ENCODE data around the gene CCDC150.
"Not testable (repeated sequence)": the region's sequence is repeated elsewhere in the genome, so short reads cannot be mapped to it uniquely, and the experiment has no call there.

The CCDC150 gene

DNA sequence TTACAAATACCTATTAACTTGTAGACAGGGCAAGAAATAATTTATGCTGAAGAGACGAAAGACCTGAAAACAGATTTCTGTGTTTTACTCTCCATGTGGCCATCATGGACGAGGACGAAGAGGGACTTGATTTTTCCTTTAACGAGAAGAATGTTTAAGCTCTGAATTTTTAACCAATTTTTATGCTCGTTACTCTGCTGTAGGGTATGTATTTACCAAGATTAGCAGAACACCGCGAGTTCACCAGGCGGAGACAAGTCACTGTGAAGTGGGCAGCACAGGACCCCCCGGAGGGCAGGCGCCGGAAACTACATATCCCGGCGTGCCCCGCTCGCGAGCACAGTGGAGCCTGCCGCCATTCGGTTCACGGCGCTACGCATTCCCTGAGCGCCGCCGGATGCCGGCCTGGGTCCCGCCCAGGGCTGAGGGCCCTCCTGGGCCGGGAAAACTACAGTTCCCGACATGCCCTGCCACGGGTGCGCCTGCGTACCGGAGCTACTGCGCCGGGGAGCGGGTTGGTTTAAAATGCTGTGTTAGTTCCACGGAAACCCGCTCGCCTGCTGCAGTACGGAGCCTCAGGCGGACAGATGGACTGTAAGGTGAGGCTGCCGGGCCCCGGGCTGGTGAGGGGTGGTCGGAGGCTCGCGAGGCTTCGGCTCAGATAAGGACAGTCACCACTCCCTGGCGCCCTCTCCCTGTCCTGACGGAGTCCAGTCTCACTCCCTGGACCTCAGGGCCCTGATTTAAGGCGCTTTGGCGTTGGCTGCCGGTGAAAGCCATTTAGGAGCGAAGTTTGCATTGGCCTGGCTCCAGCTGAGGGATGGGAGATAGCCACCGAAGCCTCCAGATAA lies at the start of gene CCDC150:
Gene CCDC150 (plus strand): TSS at position 536 of the 851 bp plus-strand sequence. CDS start 52 bp downstream, at position 588.
- peak; percentile 89 for DNase-seq

DNA sequence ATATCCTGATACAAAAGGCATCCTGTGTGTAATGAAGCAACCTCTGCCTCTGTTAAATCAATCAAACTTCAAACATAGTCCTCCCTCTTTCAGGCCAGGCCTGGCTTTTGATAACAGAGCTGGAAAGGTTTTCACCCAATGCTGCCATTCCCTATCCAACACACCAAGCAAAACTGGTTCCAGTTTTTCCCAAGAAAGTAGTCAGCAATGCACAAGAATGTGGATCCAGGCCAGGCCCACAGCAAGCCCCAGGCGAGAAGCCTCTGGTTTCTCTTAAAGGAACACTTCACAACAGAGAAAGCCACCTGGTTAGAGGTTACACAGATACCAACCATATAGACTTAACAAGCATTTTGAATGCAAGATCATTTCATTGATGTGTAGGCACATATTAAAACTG lies 49.2 kb upstream of the CCDC150 start:
- no peak for DNase-seq

DNA sequence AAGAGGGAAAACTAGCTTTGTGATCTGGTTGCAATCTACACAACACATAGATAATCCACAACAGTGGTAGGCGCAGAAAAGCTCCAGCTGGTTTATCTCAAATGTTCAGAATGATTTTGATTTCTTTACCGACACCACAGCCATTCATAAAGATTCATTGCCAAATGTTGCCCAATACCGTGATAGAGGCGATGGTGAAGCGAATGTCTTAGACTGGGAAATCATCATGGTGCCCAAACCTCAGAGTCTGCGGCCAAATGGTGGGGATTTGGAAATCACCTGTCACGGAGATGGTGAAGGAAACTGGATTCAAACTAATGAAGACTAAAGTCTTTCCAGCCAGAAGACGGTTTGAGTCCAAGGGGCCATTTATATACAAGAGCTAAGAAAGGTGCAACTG lies 48.5 kb upstream of the CCDC150 start:
- DNase-seq, result no peak

DNA sequence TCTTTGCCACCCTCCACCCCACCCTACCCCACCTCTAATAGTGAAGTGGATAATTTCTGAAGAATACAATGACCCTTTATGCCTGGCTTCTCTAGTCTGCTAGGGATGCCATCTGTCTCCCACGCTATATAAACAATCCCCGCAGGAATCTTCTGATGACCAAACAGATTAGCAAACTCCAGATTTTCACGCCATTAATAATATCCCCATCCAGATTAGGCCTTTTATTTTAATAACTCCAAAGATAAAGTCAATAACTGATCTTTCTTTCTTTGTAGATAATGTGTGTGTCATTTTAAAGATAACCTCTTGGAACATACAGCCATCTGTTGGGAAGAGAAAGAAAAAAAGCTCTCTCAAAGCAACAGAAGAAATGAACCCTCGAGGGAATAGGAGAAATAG lies 47.9 kb upstream of the CCDC150 start:
- no peak for DNase-seq

DNA sequence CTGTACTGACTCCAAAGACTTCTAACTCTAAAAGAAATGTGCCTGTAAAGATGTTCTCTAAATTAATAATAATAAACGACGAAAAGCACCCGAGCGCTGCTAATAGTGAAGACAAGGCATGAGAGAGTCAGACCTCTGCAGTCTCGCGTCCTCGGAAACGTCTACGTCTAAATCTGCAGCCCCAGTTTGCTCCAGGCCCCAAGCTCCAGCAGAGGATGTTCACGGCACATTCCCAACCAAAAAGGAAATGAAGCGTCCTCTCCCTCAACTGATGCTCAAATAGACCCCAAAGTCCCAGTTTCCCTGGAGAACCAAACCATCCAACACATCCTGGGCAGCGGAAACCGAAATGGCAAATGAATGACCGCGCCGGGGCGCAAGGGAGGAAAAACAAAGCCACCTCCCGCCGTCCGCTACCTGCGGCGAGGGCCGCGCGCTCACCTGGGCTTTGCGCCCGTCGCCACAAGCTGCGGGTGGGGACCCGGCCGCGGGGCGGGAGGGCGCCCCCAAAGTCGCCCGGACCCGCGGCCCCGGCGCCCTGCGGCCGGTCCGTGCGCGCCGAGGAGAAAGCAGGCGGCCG lies 47.1 kb upstream of the CCDC150 start:
- no peak for DNase-seq

DNA sequence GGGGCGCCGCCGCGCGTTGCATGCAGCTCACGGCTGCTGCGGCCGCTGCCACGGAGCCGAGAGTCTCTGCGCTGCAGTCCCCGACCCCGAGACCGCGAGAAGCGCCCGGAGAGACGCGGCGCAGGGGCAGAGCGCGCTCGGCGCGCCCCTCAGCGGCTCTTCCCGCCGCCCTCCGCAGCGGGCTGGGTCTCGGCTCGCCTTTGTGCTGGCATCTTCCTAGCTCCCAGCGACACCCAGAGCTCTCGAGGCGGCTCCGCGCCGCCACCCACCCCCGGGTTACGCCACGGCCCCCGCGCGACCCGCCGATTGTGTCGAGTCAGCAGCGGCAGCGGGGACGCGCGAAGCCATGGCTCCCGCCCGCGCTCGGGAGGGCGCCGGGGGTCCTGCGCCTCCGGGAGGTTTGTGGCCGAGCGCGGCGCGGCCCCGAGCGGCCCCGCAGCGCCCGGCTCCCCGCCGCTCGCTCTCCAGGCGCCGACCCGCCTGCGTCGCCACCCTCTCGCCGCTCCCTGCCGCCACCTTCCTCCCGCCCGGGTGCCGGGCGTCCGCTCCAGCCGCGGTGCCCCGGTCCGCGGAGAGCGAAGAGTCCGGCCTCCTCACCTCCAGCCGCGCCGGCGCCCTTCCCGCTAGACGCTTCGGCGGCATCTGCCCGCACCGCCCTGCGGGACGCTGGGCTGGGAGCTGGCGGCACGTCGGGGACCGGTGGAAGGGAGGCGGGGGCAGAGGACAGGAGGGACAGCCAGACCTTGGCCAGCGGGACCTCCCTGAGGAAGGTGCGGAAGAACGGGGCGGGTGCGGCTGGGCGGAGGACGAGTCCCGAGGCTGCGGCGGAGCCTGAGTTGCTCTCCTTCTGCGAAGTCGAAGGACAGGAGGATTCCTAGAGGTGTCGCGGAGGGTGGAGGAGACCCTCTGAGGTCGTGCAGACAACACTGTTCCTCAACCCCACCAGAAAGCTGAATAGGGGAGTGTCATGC lies 46.3 kb upstream of the CCDC150 start, which contains the start of gene HECW2:
Gene HECW2 (minus strand): TSS at position 644 of the 971 bp plus-strand sequence.
- peak; percentile 7 for DNase-seq

DNA sequence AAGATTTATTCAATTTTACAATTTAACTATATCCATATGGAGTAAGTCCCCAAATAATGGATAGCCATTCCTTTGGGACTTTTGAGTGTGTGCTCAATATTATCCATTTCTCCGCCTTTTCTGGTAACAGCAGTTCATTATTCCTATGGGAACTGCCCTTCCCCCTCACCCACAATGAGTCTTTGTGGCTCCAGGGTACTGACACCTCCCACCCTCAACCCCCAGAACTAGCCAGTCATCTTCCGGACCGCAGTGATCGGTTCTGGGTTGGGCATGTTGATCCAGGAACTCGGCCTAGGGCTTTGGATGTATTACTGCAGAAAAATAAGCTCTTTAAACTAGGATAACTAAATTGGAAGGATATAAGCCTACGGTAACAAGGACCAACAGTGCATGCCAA lies 45.4 kb upstream of the CCDC150 start:
- no peak for DNase-seq

DNA sequence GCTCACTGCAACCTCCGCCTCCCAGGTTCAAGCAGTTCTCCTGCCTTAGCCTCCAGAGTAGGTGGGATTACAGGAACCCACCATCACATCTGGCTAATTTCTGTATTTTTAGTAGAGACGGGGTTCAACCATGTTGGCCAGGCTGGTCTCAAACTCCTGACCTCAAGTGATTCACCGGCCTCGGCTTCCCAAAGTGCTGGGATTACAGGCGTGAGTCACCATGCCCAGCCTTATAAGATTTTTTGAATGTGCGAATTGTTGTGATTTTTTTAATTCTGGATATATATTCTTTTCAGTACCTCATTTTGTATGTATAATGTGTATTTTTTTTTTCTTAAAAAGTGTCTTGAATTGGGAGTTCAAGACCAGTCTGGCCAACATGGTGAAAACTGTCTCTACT lies 42.0 kb upstream of the CCDC150 start:
- DNase-seq, result no peak

DNA sequence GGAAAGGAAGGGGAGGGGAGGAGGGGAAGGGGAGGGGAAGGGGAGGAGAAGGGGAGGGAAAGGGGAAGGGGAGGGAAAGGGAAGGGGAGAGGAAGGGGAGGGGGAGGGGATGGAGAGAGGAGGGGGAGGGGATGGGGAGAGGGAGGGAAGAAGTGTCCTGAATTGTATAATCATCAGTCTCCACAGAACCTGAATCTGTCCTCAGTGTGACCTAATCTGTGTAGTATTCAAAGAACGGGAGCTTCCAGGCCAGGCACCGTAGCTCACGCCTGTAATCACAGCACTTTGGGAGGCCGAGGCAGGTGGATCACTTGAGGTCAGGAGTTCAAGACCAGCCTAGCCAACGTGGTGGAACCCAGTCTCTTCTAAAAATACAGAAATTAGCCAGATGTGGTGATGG lies 41.1 kb upstream of the CCDC150 start:
- no peak for DNase-seq

DNA sequence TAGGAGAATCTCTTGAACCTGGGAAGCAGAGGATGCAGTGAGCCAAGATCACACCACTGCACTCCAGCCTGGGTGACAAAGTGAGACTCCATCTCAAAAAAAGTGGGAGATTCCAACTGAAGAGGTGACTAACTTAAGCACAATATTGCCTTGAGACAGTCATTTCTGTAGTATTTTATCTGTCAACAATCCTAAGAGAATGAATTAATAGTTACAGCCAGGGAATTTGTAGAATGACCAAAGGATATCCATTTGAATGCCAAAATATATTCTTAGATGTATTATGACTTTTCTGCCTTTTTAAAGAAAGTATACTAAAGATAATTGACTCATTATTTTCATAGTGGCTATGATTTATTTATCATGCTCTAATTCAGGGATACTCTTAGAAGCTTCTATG lies 40.7 kb upstream of the CCDC150 start:
- no peak for DNase-seq

DNA sequence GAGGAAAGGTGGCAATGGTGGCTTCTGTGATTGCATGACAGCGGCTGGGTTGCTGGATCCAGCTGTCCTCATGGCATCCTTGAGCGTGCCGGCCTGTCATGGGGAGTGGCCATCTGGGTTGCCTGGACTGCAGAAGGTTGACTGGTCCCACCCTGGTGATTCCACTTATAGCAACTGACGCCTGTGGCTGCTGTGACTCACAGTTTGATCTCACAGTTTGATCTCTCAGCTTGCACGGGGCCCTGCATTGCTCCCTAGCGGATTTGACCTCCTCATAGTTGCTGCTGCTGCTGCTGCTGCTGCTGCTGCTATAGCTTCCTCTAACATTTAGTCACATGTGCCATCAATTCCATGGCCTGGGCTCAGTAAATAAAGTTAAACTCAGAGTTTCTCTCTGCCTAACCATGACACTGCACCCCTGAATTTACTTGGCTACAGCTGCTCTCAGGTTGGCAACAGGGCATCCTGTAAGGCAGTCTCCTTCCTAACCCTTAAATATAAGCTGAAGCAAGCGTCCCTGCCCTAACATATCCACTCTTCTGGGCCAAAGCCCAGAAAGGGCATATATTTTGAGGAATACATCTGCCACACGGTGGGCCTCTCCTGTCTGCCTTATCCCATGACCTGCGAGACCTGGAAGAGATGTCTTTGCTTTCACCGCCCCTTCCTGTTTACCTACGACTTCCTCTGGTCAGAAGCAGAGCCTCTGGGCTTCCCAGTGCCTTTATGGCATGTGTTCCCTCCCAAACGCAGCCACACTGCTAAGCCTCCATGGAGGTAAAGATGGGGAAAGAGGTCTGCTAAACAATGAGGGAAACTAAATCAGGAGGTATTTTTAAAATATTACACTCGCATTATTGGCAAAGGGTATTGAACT lies 37.8 kb upstream of the CCDC150 start:
- no peak for DNase-seq

DNA sequence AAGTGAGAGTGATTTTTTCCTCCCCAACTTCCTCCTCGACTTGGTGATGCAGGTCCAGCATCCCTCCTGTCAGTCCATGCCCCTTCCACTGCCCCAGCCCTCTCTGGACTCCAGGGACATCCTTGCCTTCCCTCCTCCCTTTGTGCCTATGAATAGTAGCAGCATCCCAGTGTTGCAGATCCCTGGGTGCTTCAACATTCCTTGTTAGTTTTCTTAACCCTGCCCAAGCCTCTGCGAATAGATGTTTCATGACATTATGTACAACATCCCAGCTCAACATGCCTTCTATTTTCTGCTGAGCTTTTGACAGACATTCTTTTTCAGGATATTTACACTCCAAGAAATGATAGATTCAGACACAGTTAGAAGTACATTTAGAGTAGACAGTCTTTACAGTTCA lies 35.3 kb upstream of the CCDC150 start:
- DNase-seq, result no peak

DNA sequence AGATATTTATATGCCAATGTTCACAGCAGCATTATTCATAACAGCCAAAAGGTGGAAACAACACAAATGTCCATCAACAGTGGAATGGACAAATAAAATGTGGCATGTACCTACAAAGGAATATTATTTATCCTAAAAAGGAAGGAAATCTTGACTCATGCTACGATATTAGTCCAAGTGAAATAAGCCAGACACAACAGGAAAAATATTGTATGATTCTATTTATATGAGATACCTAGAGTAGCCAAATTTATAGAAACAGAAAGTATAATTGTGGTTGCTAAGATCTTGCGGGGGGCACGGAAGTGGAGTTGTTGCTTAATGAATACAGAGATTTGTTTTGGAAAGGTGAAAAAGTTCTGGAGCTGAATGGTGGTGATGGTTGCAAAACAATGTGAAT lies 33.0 kb upstream of the CCDC150 start:
- no peak for DNase-seq

DNA sequence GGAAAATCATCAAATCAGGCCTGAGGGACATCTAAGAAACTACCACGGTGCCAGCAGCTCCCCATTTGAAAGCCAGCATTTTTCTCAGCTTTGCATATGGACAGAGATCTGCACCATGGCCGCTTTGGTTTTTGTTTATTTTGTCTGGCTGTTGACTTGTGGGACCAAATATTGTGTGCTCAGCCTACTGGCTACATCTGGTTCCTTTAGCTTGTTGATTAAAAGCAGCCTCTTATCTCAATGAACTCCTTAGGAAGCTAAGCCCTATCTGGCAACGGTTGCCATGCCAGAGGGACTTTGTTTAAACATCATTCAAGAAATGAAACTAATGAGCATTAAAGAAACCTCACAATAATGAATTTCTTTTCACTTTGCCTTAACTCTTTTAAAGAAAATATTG lies 32.4 kb upstream of the CCDC150 start:
- no peak for DNase-seq

DNA sequence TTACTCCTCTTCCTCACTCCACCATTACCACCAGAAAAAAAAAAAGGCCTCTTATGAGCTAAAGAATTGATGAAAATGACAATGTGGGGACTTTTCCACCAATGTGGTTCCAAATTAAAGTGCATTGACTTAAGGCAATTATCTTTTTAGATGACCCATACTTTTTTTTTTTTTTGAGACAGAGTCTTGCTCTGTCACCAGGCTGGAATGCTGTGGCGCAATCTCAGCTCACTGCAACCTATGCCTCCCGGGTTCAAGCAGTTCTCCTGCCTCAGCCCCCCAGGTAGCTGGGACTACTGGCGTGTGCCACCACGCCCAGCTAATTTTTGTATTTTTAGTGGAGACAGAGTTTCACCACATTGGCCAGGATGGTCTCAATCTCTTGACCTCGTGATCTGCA lies 31.6 kb upstream of the CCDC150 start:
- not testable (repeated sequence) for DNase-seq

DNA sequence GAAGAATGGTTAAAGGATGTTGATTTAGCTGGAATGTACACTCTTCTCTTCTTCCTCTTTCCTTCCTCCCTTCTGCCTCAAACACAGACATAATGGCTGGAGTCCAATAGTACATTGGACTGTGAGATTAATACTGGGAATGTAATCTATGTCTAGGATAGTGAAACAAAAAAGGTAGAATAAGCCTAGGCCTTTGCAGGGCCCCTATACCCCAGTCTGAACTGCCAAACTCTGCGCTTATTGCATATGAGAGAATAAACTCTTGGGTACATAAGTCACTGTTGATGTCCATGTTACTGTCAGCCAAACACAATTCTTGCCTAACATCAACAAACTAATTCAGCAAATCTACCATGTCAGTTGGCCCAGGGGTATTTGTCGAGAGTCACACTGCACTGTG lies 29.7 kb upstream of the CCDC150 start:
- no peak for DNase-seq

DNA sequence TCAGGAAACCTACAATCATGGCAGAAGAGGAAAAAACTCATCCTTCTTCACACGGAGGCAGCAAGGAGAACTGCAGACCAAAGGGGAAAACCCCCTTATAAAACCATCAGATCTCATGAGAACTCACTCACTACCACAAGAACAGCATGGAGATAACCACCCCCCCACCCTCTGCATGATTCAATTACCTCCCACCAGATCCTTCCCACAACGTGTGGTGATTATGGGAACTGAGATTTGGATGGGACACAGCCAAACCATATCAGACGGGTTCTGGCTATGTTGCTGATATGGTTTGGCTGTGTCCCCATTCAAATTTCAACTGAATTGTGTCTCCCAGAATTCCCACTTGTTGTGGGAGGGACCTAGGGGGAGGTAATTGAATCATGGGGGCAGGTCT lies 28.7 kb upstream of the CCDC150 start:
- DNase-seq, result no peak

DNA sequence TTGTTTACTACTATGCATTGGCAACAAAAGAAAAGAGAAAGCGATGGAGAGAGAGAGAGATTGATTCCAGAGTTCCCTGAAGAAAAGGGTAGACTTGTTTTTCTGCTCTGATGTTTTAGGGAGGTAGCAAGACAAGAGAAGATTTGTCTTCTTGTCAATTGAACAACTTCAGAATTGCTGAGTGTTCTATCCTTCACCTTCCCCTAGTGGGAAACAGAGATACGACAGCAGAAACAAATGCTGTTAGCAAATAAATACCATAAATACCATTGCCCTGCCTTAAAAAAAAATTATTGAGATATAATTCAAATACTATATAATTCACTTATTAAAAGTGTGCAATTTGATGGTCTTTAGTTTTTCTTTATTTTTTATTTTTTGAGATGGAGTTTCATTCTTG lies 26.2 kb upstream of the CCDC150 start:
- DNase-seq, result no peak

DNA sequence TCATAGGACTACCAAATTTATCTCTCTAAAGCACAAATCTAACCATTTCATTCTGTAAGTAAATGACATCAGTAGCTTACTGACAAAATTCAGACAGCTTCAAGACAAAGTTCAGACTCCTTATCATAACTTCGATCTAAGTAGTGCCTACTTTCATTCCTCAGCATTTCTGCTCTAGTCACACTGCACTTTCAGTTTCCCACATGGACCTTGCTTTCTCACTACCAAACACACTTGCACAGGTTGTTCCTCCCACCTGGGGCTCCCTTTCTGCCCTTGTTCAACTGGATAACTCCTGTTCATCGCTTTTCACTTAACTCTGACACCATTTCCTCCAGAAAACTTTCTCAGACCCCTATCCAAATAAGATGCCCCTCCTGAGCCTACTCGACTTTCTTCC lies 22.1 kb upstream of the CCDC150 start:
- no peak for DNase-seq

DNA sequence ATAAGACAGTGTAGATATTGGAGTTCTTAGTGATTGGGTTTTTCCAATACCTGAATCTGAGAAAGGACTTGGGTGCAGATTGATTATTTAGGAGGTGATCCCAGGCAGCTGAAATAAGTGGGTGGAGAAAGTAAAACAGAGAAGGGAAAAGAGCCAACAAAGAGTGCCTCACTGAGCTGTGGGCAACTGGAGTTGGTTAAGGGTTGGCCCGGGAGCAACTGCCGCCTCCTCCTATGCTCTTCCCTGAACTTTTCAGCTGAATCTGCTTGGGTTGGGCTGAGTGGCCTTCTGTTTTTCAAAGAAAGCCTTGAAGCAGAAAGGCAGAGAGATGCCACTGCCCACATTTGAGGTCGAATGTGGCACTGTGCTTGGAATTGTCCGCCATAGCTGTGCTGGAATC lies 20.9 kb upstream of the CCDC150 start:
- no peak for DNase-seq

DNA sequence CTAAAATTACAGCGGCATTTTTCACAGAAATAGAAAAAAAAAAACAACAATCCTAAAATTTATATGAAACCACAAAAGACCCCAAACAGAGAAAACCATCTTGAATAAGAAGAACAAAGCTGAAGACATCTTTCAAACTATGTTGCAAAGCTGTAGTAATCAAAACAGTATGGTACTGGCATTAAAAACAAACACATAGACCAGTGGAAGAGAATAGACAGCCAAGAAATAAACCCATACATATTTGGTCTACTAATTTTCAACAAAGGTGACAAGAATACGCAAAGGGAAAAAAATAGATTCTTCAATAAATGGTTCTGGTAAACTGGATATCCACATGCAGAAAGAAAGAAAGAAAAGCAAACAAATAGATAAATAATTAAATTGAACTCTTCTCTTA lies 9.0 kb upstream of the CCDC150 start:
- DNase-seq, result no peak

DNA sequence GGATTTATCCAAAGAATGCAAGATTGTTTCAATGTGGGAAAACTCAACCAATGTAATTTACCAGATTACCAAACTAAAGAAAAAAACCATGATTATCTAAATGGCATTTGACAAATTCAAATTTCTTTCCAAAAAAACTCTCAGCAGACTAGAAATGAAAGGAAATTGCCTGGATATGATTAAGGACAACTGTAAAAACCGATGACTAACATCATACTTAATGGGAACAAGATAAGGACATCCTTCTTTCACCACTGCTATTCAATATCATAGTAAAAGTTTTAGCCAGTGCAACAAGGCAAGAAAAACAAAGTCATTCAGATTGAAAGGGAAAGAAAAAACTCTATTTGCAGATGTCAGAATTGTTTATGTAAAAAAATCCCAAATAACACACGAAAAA lies 4.4 kb upstream of the CCDC150 start:
- no peak for DNase-seq

All from stimulated activated CD4-positive, alpha-beta T cell treated with anti-CD3 and anti-CD28 coated beads, Interleukin-12 subunit alpha, Interleukin-12 subunit beta, amount 100 ng/mL, for 4 hours (primary cell).